Stimulated activated CD4-positive, alpha-beta T cell treated with anti-CD3 and anti-CD28 coated beads, Interleukin-1b, Interleukin-23, amount 100 ng/mL, for 48 hours (primary cell): ENCODE data around the gene F7.
"Not testable (repeated sequence)": the region's sequence is repeated elsewhere in the genome, so short reads cannot be mapped to it uniquely, and the experiment has no call there.

ENCODE experiments used
- DNase-seq: peaks from one replicate; pipeline ENCODE4 v3.0.0-alpha.2; 2020

F7 gene

GRCh38 chr13:113157206-113157928 is 51.8 kb downstream of the F7 start:
- no peak for DNase-seq

- DNase-seq, result no peak
These were observed 52.5 kb downstream of the F7 start, which contains the start of gene PROZ for GRCh38 chr13:113157929-113158747. TSS of gene PROZ (plus strand) at chr13:113158648. CDS start at chr13:113158661, 13 bp downstream.

DNA sequence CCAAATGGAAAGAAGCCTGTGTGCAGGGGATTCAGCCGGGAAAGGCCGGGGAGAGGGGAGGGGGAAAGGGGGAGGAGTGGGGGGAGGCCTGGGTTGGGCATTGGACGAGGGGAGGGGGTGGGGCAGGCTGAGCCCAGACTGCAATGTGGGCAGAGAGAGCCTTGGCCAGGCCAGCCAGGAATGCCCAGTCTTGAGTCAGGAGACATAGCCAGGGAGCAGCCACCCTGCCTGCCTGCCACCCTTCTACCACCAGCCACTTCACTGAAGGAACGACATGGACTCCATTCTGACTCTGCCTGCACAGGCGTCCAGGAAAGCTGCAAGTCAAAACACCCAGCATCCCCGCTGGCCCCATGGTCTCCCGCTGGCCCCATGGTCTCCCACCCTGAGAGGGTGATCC is 53.4 kb downstream of the F7 start:
- no peak for DNase-seq

DNA sequence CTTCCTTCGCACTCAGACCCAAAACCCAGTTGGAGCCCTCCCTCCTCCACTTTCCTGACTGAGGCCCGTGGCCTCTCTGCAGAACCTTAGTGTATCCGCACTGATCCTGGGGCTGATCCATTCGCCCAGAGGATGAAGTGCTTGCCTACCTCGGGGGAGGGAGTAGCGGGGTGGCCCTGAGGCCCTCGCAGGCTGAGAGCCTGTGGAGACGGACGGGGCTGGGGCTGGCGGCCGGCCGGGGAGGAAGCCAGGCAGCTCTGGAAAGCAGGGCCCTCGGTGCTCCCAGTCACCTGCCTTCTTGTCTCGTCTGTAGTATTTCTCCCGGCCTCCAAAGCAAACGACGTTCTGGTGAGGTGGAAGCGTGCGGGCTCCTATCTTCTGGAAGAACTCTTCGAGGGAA is 54.1 kb downstream of the F7 start:
- no peak for DNase-seq

- no peak for DNase-seq
These were observed 55.4 kb downstream of the F7 start for GRCh38 chr13:113160983-113161382.

DNA sequence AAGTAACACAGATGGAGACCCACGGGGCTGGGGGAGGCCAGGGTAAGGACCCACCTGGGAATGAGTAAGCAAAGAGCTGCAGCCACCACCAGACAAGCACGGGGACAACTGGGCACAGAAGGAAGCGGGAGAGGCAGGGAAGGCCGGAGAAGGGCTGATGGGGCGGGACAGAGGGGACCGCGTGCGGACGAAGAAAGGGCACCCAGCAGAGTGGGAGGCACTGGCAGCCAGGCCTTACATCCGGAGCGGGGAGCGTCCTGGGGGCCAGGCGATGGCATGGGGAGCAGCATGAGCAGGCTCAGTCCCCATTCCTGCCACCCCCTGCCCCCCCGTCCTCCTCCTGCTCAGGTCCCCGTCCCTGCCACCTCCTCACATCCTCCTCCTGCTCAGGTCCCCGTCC is 55.8 kb downstream of the F7 start:
- no peak for DNase-seq

DNA sequence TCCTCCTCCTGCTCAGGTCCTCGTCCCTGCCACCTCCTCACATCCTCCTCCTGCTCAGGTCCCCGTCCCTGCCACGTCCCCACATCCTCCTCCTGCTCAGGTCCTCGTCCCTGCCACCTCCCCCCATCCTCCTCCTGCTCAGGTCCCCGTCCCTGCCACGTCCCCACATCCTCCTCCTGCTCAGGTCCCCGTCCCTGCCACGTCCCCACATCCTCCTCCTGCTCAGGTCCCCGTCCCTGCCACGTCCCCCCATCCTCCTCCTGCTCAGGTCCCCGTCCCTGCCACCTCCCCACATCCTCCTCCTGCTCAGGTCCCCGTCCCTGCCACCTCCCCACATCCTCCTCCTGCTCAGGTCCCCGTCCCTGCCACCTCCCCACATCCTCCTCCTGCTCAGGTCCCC is 56.4 kb downstream of the F7 start:
- DNase-seq, result not testable (repeated sequence)

- DNase-seq, result no peak
These were observed 57.4 kb downstream of the F7 start for GRCh38 chr13:113162783-113163685.

DNA sequence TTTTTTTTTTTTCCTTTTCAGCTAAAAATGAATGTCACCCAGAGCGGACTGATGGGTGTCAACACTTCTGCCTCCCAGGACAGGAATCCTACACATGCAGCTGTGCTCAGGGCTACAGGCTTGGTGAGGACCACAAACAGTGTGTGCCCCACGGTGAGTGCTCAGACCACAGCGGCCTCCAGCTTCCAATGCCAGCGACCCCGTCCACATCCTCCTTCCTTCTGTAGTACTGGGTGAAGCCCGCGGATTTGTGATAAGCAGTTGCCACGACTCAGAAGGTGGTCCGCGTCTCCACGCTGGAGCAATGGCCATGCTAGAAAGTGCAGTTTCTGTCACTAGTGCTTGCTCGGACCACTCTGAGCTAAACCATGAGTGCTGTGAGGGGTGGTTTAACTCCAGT is 58.9 kb downstream of the F7 start:
- no peak for DNase-seq

GRCh38 chr13:113166266-113166665 is 60.7 kb downstream of the F7 start:
- DNase-seq, result no peak

DNA sequence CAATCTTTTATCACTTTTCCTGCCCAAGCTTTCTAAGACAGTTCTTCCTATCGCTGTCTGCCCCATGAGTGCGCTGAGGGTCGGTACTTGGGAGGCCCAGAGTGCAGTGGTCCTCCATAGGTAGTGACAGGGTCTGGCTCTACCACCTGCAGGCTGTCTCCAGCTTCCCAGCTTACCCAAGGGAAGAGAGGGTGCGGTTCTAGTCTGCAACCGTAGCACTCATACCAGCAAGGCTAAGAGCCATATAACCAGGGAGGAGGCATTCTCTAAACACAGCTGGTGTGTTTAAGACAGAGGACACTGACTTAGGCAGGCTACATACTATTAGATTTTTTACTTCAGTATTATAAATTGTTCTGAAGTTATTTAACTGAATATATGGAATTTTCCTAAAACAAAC is 61.1 kb downstream of the F7 start:
- no peak for DNase-seq

GRCh38 chr13:113167155-113167554 is 61.6 kb downstream of the F7 start:
- DNase-seq, result no peak

DNA sequence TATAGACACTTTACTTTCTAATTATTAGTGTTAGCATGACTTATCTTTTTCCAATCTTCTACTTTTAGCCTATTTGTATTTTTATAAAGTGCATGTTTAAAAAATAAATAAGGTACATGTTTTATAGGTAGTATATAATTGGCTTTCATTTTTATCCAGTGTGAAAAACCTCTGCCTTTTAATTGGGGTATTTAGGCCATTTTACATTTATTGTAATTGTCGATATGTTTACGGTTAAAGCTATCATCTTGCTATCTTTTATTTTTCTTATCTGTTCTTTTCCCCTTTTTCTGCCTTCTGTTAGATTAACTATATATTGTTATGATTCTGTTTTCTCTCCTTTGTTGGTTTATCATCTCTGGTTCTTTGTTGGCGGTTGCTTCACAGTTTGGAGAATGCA is 62.0 kb downstream of the F7 start:
- no peak for DNase-seq

- DNase-seq, result no peak
These were observed 62.6 kb downstream of the F7 start for GRCh38 chr13:113168211-113168610.

GRCh38 chr13:113169277-113170272 is 64.0 kb downstream of the F7 start:
- no peak for DNase-seq
